ENCODE measurements around the gene IQSEC1. TPM values are rescaled to one million over a fixed set of nuclear protein-coding genes. Genes with fewer than 3 reads are reported as not detected.

IQSEC1 gene
- total RNA-seq, 1 donor from 2014 or later = 148 TPM

- intact Hi-C loops (cut with DNase I) = no loop called here
- Histone ChIP-seq H3K9me3 (no peaks in the 10 kb centered on the region), H3K36me3 (peaks cover 25 to 41% of the 10 kb centered on the region in 2 donors), H3K4me3 (no peak overlapping the region), H3K4me1 (peaks cover 13 to 53% of the 10 kb centered on the region in 2 donors), H3K27me3 (no peaks in the 10 kb centered on the region), H3K27ac (peak overlapping the region; percentile 62 to 89)
- no peak for DNase-seq (ENCODE audit: low spot score in 2 of 2)
- TF ChIP-seq CTCF (IDR thresholded peaks at IDR 0.05) = no peak
These were observed 141.8 kb downstream of the IQSEC1 start for GRCh38 chr3:12931273-12931905.

GRCh38 chr3:12929801-12930200, 143.4 kb downstream of the IQSEC1 start:
- H3K27me3 ChIP-seq = no peaks in the 10 kb centered on the region
- intact Hi-C loops (cut with DNase I) = no loop called here
- DNase-seq (ENCODE audit: low spot score in 2 of 2) = no peak
- peak overlapping the region in 1 of 2 donors; percentile 2 for H3K27ac ChIP-seq
- no peaks in the 10 kb centered on the region for H3K9me3 ChIP-seq
- peaks cover 25 to 39% of the 10 kb centered on the region in 2 donors for H3K36me3 ChIP-seq
- H3K4me1 ChIP-seq = peaks cover 7 to 41% of the 10 kb centered on the region in 2 donors
- H3K4me3 ChIP-seq = no peak overlapping the region
- no peak for TF ChIP-seq CTCF (IDR thresholded peaks at IDR 0.05)

GRCh38 chr3:12926660-12927059, 146.6 kb downstream of the IQSEC1 start:
- Histone ChIP-seq H3K9me3 (no peaks in the 10 kb centered on the region), H3K4me1 (peaks cover 0 to 16% of the 10 kb centered on the region in 2 donors), H3K36me3 (peaks cover 49 to 63% of the 10 kb centered on the region in 2 donors), H3K27ac (no peak overlapping the region), H3K4me3 (no peak overlapping the region), H3K27me3 (no peaks in the 10 kb centered on the region)
- DNase-seq (ENCODE audit: low spot score in 2 of 2) = no peak
- no peak for TF ChIP-seq CTCF (IDR thresholded peaks at IDR 0.05)
- intact Hi-C loops (cut with DNase I) = no loop called here

GRCh38 chr3:12925648-12926047, 147.6 kb downstream of the IQSEC1 start:
- no peak for DNase-seq (ENCODE audit: low spot score in 2 of 2)
- Histone ChIP-seq H3K9me3 (no peaks in the 10 kb centered on the region), H3K4me1 (peaks cover 0 to 10% of the 10 kb centered on the region in 2 donors), H3K4me3 (no peak overlapping the region), H3K27ac (no peak overlapping the region), H3K36me3 (peaks cover 57 to 70% of the 10 kb centered on the region in 2 donors), H3K27me3 (no peaks in the 10 kb centered on the region)
- no peak for TF ChIP-seq CTCF (IDR thresholded peaks at IDR 0.05)
- intact Hi-C loops (cut with DNase I) = no loop called here

- H3K27ac ChIP-seq = no peak overlapping the region
- peaks cover 67 to 77% of the 10 kb centered on the region in 2 donors for H3K36me3 ChIP-seq
- intact Hi-C loops (cut with DNase I) = no loop called here
- TF ChIP-seq CTCF (IDR thresholded peaks at IDR 0.05) = no peak
- H3K9me3 ChIP-seq = no peaks in the 10 kb centered on the region
- no peak overlapping the region for H3K4me3 ChIP-seq
- H3K4me1 ChIP-seq = peaks cover 0 to 10% of the 10 kb centered on the region in 2 donors
- H3K27me3 ChIP-seq = no peaks in the 10 kb centered on the region
- no peak for DNase-seq (ENCODE audit: low spot score in 2 of 2)
These were observed 148.8 kb downstream of the IQSEC1 start for GRCh38 chr3:12924437-12924836.
